Omental fat pad (tissue), 4 donors: ENCODE measurements around the gene SLC7A1. TPM values are rescaled to one million over a fixed set of nuclear protein-coding genes. Genes with fewer than 3 reads are reported as not detected.

Experiments used
- ATAC-seq: fragments of 150-250 bp; one replicate; pipeline ENCODE4 v1.9.1; 2016; ENCODE audit warnings: mild to moderate bottlenecking, moderate library complexity; ENCODE audit not compliant: low FRiP score
- DNase-seq: peaks from one replicate; pipeline ENCODE4 v3.0.0-alpha.2; 2019; ENCODE audit warnings: low spot score
- CTCF ChIP-seq, 3 donors: fragments of 450-650 bp; IDR thresholded peaks; one replicate each; pipeline ENCODE4 v1.5.1; 2016 to 2017; ENCODE audit warnings: antibody characterized with exemption in 3 of 3, mild to moderate bottlenecking in 3 of 3, moderate library complexity in 2 of 3
- total RNA-seq, 4 donors: library from RNA; depleted of rRNA; stranded (reverse); fragments of >200 nt; gene quantifications; one replicate each; pipeline ENCODE4 v1.1.0, GENCODE V29; 2016

Gene SLC7A1
- total RNA-seq, 4 donors from 2014 or later: 18.5 to 60.5 (median 25.8) TPM

- peak; percentile 91 for DNase-seq
- TF ChIP-seq CTCF (IDR thresholded peaks at IDR 0.05): peak in 2 of 3 donors; percentile 46 to 84
- ATAC-seq: peak; percentile 82
Measured at GRCh38 chr13:29508130-29508875, 87.2 kb downstream of the SLC7A1 start.

GRCh38 chr13:29507356-29507755 lies 88.1 kb downstream of the SLC7A1 start:
- ATAC-seq: no peak
- DNase-seq: no peak
- TF ChIP-seq CTCF (IDR thresholded peaks at IDR 0.05): no peak

- ATAC-seq (no peak), DNase-seq (no peak)
- TF ChIP-seq CTCF (IDR thresholded peaks at IDR 0.05): no peak
Measured at GRCh38 chr13:29505950-29506349, 89.5 kb downstream of the SLC7A1 start.

GRCh38 chr13:29505511-29505910 lies 90.0 kb downstream of the SLC7A1 start:
- no peak for TF ChIP-seq CTCF (IDR thresholded peaks at IDR 0.05)
- ATAC-seq (no peak), DNase-seq (no peak)

GRCh38 chr13:29504691-29505090 lies 90.8 kb downstream of the SLC7A1 start:
- no peak for DNase-seq
- TF ChIP-seq CTCF (IDR thresholded peaks at IDR 0.05): no peak
- no peak for ATAC-seq

- ATAC-seq (no peak), DNase-seq (no peak)
- no peak for TF ChIP-seq CTCF (IDR thresholded peaks at IDR 0.05)
Measured at GRCh38 chr13:29503041-29503837, 92.2 kb downstream of the SLC7A1 start.
